HEK293 (cell line): Measurements from ENCODE around the gene MOB3C.

Source experiments
- CTCF ChIA-PET: fragments of 350-600 bp; formaldehyde crosslinking; extraction: SDS; loops from one replicate; lab custom pipeline; 2021; ENCODE audit warnings: antibody characterized with exemption; lab: Yijun Ruan, JAX
- POLR2A ChIA-PET: fragments of 300-600 bp; formaldehyde crosslinking; extraction: SDS; loops from one replicate; lab custom pipeline; 2020; ENCODE audit warnings: antibody characterized with exemption, inconsistent platforms; lab: Yijun Ruan, JAX
- H3K27ac ChIP-seq: fragments of 200-500 bp; sonication (Bioruptor generic); 2 replicates; pipeline ENCODE4 v1.5.1; 2014; ENCODE audit warnings: low read depth, low read length, control low read depth, inconsistent platforms; ENCODE audit errors: extremely low read depth
- H3K36me3 ChIP-seq, 2 experiments: fragments of 200-500 bp in 1 of 2; sonication (Bioruptor generic) in 1 of 2; 1 replicate in 1 of 2; 2 replicates in 1 of 2; pipeline ENCODE4 v1.5.1; 2014 to 2017; ENCODE audit warnings: inconsistent platforms in 2 of 2, low read length in 2 of 2; ENCODE audit not compliant: control insufficient read depth in 2 of 2, insufficient read depth in 1 of 2
- H3K4me1 ChIP-seq: fragments of 200-500 bp; sonication (Bioruptor generic); 2 replicates; pipeline ENCODE4 v1.5.1; 2014; ENCODE audit warnings: mild to moderate bottlenecking, low read length, inconsistent platforms; ENCODE audit not compliant: control insufficient read depth, insufficient read depth
- H3K4me3 ChIP-seq: 2 replicates; pipeline ENCODE4 v1.5.1; 2011; ENCODE audit warnings: low read depth, mild to moderate bottlenecking, control low read depth, low read length, moderate library complexity
- H3K9me3 ChIP-seq: fragments of 200-500 bp; sonication (Bioruptor generic); 2 replicates; pipeline ENCODE4 v1.5.1; 2014; ENCODE audit warnings: low read depth, low read length, inconsistent platforms; ENCODE audit not compliant: control insufficient read depth, insufficient read depth
- EGR2 ChIP-seq: fragments of 450-650 bp; formaldehyde crosslinking; IDR thresholded peaks from 2 replicates; pipeline ENCODE4 v1.5.1; 2016; ENCODE audit warnings: low read depth, missing biosample characterization, missing genetic modification characterization
- GLIS2 ChIP-seq: fragments of 450-650 bp; formaldehyde crosslinking; IDR thresholded peaks from 2 replicates; pipeline ENCODE4 v1.5.1; 2016; ENCODE audit warnings: missing biosample characterization, missing genetic modification characterization
- HOXA7 ChIP-seq: sonication (generic); formaldehyde crosslinking; IDR thresholded peaks from 2 replicates; pipeline ENCODE4 v1.8.1; 2022; ENCODE audit warnings: missing genetic modification reagents, borderline replicate concordance
- HOXC10 ChIP-seq: sonication (generic); formaldehyde crosslinking; IDR thresholded peaks from 2 replicates; pipeline ENCODE4 v1.8.1; 2023; ENCODE audit warnings: mild to moderate bottlenecking, missing genetic modification reagents
- HOXD13 ChIP-seq: sonication (generic); formaldehyde crosslinking; IDR thresholded peaks from 2 replicates; pipeline ENCODE4 v1.8.0; 2022; ENCODE audit warnings: missing genetic modification reagents, borderline replicate concordance
- IKZF3 ChIP-seq: fragments of 450-650 bp; IDR thresholded peaks from 2 replicates; pipeline ENCODE4 v1.5.0; 2018; ENCODE audit warnings: missing biosample characterization, mild to moderate bottlenecking, missing genetic modification characterization, moderate library complexity
- KLF8 ChIP-seq: fragments of 450-650 bp; formaldehyde crosslinking; IDR thresholded peaks from 2 replicates; pipeline ENCODE4 v1.5.1; 2016; ENCODE audit warnings: missing biosample characterization, missing genetic modification characterization
- RBAK ChIP-seq: fragments of 450-650 bp; formaldehyde crosslinking; IDR thresholded peaks from 2 replicates; pipeline ENCODE4 v1.5.1; 2016; ENCODE audit warnings: missing biosample characterization, missing genetic modification characterization
- ZBTB20 ChIP-seq: fragments of 450-650 bp; formaldehyde crosslinking; IDR thresholded peaks from 2 replicates; pipeline ENCODE4 v1.5.1; 2016; ENCODE audit warnings: missing biosample characterization, missing genetic modification characterization
- ZBTB7A ChIP-seq: fragments of 450-650 bp; formaldehyde crosslinking; IDR thresholded peaks from 2 replicates; pipeline ENCODE4 v1.5.1; 2016; ENCODE audit warnings: low read depth, missing biosample characterization, missing genetic modification characterization
- ZFP3 ChIP-seq: fragments of 450-650 bp; formaldehyde crosslinking; IDR thresholded peaks from 2 replicates; pipeline ENCODE4 v1.5.1; 2016; ENCODE audit warnings: low read depth, missing biosample characterization, missing genetic modification characterization
- ZFP37 ChIP-seq: fragments of 450-650 bp; formaldehyde crosslinking; IDR thresholded peaks from 2 replicates; pipeline ENCODE4 v1.5.1; 2016; ENCODE audit warnings: missing biosample characterization, missing genetic modification characterization
- ZNF132 ChIP-seq: fragments of 450-650 bp; formaldehyde crosslinking; IDR thresholded peaks from 2 replicates; pipeline ENCODE4 v1.5.1; 2017; ENCODE audit warnings: missing biosample characterization, missing genetic modification characterization, borderline replicate concordance
- ZNF133 ChIP-seq: fragments of 450-650 bp; formaldehyde crosslinking; IDR thresholded peaks from 2 replicates; pipeline ENCODE4 v1.5.1; 2016; ENCODE audit warnings: missing biosample characterization, missing genetic modification characterization
- ZNF2 ChIP-seq: fragments of 450-650 bp; formaldehyde crosslinking; IDR thresholded peaks from 2 replicates; pipeline ENCODE4 v1.5.1; 2016; ENCODE audit warnings: missing biosample characterization, missing genetic modification characterization
- ZNF211 ChIP-seq: fragments of 450-650 bp; formaldehyde crosslinking; IDR thresholded peaks from 2 replicates; pipeline ENCODE4 v1.5.1; 2016; ENCODE audit warnings: low read depth, missing biosample characterization, missing genetic modification characterization
- ZNF221 ChIP-seq: fragments of 450-650 bp; formaldehyde crosslinking; IDR thresholded peaks from 2 replicates; pipeline ENCODE4 v1.5.1; 2017; ENCODE audit warnings: missing biosample characterization, missing genetic modification characterization, borderline replicate concordance
- ZNF391 ChIP-seq: fragments of 450-650 bp; formaldehyde crosslinking; IDR thresholded peaks from 2 replicates; pipeline ENCODE4 v1.5.1; 2016; ENCODE audit warnings: low read depth, missing biosample characterization, missing genetic modification characterization, borderline replicate concordance
- ZNF433 ChIP-seq: fragments of 450-650 bp; formaldehyde crosslinking; IDR thresholded peaks from 2 replicates; pipeline ENCODE4 v1.5.1; 2016; ENCODE audit warnings: missing biosample characterization, missing genetic modification characterization, low read depth
- ZNF473 ChIP-seq: fragments of 450-650 bp; formaldehyde crosslinking; IDR thresholded peaks from 2 replicates; pipeline ENCODE4 v1.5.1; 2017; ENCODE audit warnings: missing biosample characterization, missing genetic modification characterization
- ZNF544 ChIP-seq: fragments of 450-650 bp; formaldehyde crosslinking; IDR thresholded peaks from 2 replicates; pipeline ENCODE4 v1.5.0; 2017; ENCODE audit warnings: missing biosample characterization, missing genetic modification characterization
- ZNF549 ChIP-seq: fragments of 450-650 bp; IDR thresholded peaks from 2 replicates; pipeline ENCODE4 v1.5.1; 2018; ENCODE audit warnings: missing biosample characterization, missing genetic modification characterization, mild to moderate bottlenecking, inconsistent platforms, moderate library complexity
- ZNF560 ChIP-seq: fragments of 450-650 bp; formaldehyde crosslinking; IDR thresholded peaks from 2 replicates; pipeline ENCODE4 v1.5.1; 2017; ENCODE audit warnings: missing biosample characterization, missing genetic modification characterization, borderline replicate concordance
- ZNF623 ChIP-seq: fragments of 450-650 bp; formaldehyde crosslinking; IDR thresholded peaks from 2 replicates; pipeline ENCODE4 v1.5.1; 2016; ENCODE audit warnings: missing biosample characterization, missing genetic modification characterization
- ZNF670 ChIP-seq: fragments of 450-650 bp; formaldehyde crosslinking; IDR thresholded peaks from 2 replicates; pipeline ENCODE4 v1.5.1; 2016; ENCODE audit warnings: missing biosample characterization, missing genetic modification characterization, low read depth
- ZNF776 ChIP-seq: fragments of 450-650 bp; formaldehyde crosslinking; IDR thresholded peaks from 2 replicates; pipeline ENCODE4 v1.5.0; 2017; ENCODE audit warnings: missing biosample characterization, missing genetic modification characterization, borderline replicate concordance
- ZNF785 ChIP-seq: fragments of 450-650 bp; formaldehyde crosslinking; IDR thresholded peaks from 2 replicates; pipeline ENCODE4 v1.5.1; 2016; ENCODE audit warnings: missing biosample characterization, missing genetic modification characterization
- ZNF791 ChIP-seq: fragments of 450-650 bp; formaldehyde crosslinking; IDR thresholded peaks from 2 replicates; pipeline ENCODE4 v1.5.1; 2016; ENCODE audit warnings: missing biosample characterization, missing genetic modification characterization
- ZNF837 ChIP-seq: fragments of 450-650 bp; formaldehyde crosslinking; IDR thresholded peaks from 2 replicates; pipeline ENCODE4 v1.5.1; 2016; ENCODE audit warnings: missing biosample characterization, missing genetic modification characterization
- ZSCAN16 ChIP-seq: fragments of 450-650 bp; formaldehyde crosslinking; IDR thresholded peaks from 2 replicates; pipeline ENCODE4 v1.5.1; 2016; ENCODE audit warnings: missing biosample characterization, missing genetic modification characterization
- ZSCAN30 ChIP-seq: fragments of 450-650 bp; IDR thresholded peaks from 2 replicates; pipeline ENCODE4 v1.5.1; 2018; ENCODE audit warnings: missing biosample characterization, mild to moderate bottlenecking, missing genetic modification characterization, moderate library complexity
- TF ChIP-seq, protein P1 (sequence below): fragments of 450-650 bp; formaldehyde crosslinking; IDR thresholded peaks from 2 replicates; pipeline ENCODE4 v1.5.1; 2016; ENCODE audit warnings: missing biosample characterization, missing genetic modification characterization
- TF ChIP-seq, protein P2 (sequence below): fragments of 450-650 bp; formaldehyde crosslinking; conservative IDR thresholded peaks from 2 replicates; pipeline ENCODE4 v1.5.1; 2016; ENCODE audit warnings: low read depth, missing biosample characterization, missing genetic modification characterization

The MOB3C gene

DNA sequence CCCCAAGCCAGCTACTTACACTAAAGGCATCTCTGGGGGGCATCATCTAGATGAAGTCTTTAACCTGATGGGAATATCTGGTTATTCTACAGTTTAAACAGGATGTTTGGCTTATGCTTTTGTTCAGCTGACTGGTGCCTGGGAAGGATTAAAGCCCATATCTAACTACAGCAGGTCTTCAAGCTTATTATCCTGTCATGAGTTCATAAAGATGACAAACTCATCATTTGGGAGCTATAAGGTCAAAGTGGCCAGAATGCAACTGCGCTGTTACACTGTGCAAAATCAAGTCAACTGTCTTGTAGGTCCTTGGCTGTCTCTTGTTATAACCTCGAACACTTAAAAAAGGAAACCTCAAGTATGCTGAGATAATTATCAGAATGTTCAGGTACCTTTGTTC is 18.6 kb upstream of the MOB3C start:
- CTCF ChIA-PET: interaction anchor here (0.6 to 0.8 kb wide), 4 partner anchors 11 to 157 kb away, joined by 3 to 4 read pairs (median 4); no protein-coding TSS in a partner anchor
- POLR2A ChIA-PET: interaction anchor here (0.6 to 1.5 kb wide), 2 partner anchors 12 to 27 kb away, joined by 4 read pairs; no protein-coding TSS in a partner anchor
- TF ChIP-seq ZFP37 (no peak), ZNF623 (tag by site-specific recombination) (no peak), ZNF433 (tag by site-specific recombination) (no peak), ZNF473 (tag by site-specific recombination) (no peak), ZNF791 (tag by site-specific recombination) (no peak), HOXC10 (CRISPR knock-in tag) (no peak), IKZF3 (no peak), ZNF785 (tag by site-specific recombination) (no peak), ZNF133 (tag by site-specific recombination) (no peak), ZNF776 (tag by site-specific recombination) (no peak), ZNF2 (tag by site-specific recombination) (no peak), ZSCAN16 (no peak), ZNF549 (tag by site-specific recombination) (no peak), ZNF544 (tag by site-specific recombination) (no peak), ZSCAN30 (tag by site-specific recombination) (no peak), ZNF221 (tag by site-specific recombination) (no peak), ZFP3 (tag by site-specific recombination) (no peak), RBAK (no peak), ZNF132 (tag by site-specific recombination) (no peak)
- TF ChIP-seq, protein P1, sequence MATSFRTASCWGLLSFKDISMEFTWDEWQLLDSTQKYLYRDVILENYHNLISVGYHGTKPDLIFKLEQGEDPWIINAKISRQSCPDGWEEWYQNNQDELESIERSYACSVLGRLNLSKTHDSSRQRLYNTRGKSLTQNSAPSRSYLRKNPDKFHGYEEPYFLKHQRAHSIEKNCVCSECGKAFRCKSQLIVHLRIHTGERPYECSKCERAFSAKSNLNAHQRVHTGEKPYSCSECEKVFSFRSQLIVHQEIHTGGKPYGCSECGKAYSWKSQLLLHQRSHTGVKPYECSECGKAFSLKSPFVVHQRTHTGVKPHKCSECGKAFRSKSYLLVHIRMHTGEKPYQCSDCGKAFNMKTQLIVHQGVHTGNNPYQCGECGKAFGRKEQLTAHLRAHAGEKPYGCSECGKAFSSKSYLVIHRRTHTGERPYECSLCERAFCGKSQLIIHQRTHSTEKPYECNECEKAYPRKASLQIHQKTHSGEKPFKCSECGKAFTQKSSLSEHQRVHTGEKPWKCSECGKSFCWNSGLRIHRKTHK (tag by site-specific recombination): no peak
- no peak overlapping the region for H3K4me3 ChIP-seq
- no peak overlapping the region for H3K27ac ChIP-seq
- H3K36me3 ChIP-seq: peaks cover 6 to 87% of the 10 kb centered on the region in 2 experiments; a peak in 2 of 3 replicates
- H3K4me1 ChIP-seq: no peaks in the 10 kb centered on the region
- no peaks in the 10 kb centered on the region for H3K9me3 ChIP-seq

DNA sequence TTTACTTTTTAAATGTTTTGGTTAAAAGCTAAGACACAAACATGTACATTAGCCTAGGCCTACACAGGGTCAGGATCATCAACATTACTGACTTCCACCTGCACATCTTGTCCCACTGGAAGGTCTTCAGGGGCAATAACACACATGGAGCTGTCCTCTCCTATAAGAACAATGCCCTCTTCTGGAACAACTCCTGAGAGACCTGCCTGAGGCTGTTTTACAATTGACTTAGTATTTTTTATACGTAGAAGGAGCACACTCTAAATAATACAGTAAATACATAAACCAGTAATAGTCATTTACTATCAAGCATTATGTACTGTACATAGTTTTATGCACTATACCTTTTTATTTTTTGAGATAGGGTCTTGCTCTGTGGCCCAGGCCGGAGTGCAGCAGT is 14.1 kb upstream of the MOB3C start:
- H3K9me3 ChIP-seq: no peaks in the 10 kb centered on the region
- CTCF ChIA-PET: interaction anchor here (0.6 to 0.8 kb wide), 2 partner anchors 102 to 542 kb away, joined by 3 read pairs; no protein-coding TSS in a partner anchor
- no peak overlapping the region for H3K4me3 ChIP-seq
- H3K27ac ChIP-seq: no peak overlapping the region
- no peaks in the 10 kb centered on the region for H3K4me1 ChIP-seq
- POLR2A ChIA-PET: no interaction called here
- H3K36me3 ChIP-seq: peaks cover 6 to 69% of the 10 kb centered on the region in 2 experiments; a peak in 2 of 3 replicates
- no peak for TF ChIP-seq ZNF837 (tag by site-specific recombination)
- TF ChIP-seq ZNF391 (tag by site-specific recombination): no peak
- TF ChIP-seq, protein P1 (tag by site-specific recombination): no peak
- no peak for TF ChIP-seq EGR2 (tag by site-specific recombination)
- no peak for TF ChIP-seq ZBTB7A (tag by site-specific recombination)
- no peak for TF ChIP-seq GLIS2 (tag by site-specific recombination)
- TF ChIP-seq ZNF560 (tag by site-specific recombination): no peak
- no peak for TF ChIP-seq HOXD13 (CRISPR knock-in tag)
- TF ChIP-seq, protein P2, sequence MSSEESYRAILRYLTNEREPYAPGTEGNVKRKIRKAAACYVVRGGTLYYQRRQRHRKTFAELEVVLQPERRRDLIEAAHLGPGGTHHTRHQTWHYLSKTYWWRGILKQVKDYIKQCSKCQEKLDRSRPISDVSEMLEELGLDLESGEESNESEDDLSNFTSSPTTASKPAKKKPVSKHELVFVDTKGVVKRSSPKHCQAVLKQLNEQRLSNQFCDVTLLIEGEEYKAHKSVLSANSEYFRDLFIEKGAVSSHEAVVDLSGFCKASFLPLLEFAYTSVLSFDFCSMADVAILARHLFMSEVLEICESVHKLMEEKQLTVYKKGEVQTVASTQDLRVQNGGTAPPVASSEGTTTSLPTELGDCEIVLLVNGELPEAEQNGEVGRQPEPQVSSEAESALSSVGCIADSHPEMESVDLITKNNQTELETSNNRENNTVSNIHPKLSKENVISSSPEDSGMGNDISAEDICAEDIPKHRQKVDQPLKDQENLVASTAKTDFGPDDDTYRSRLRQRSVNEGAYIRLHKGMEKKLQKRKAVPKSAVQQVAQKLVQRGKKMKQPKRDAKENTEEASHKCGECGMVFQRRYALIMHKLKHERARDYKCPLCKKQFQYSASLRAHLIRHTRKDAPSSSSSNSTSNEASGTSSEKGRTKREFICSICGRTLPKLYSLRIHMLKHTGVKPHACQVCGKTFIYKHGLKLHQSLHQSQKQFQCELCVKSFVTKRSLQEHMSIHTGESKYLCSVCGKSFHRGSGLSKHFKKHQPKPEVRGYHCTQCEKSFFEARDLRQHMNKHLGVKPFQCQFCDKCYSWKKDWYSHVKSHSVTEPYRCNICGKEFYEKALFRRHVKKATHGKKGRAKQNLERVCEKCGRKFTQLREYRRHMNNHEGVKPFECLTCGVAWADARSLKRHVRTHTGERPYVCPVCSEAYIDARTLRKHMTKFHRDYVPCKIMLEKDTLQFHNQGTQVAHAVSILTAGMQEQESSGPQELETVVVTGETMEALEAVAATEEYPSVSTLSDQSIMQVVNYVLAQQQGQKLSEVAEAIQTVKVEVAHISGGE (tag by site-specific recombination): no peak
- TF ChIP-seq IKZF3: no peak
- no peak for TF ChIP-seq ZBTB20 (tag by site-specific recombination)
- no peak for TF ChIP-seq ZNF211 (tag by site-specific recombination)
- no peak for TF ChIP-seq KLF8 (tag by site-specific recombination)
- TF ChIP-seq HOXA7 (CRISPR knock-in tag): no peak
- TF ChIP-seq ZNF670 (tag by site-specific recombination): no peak
